Activated naive CD4-positive, alpha-beta T cell treated with anti-CD3 and anti-CD28 coated beads, Interleukin-2, amount 10 ng/mL, durations not matched to agents 7 days and 5 days (primary cell): Measurements from ENCODE around the gene FKTN.

Experiments
- CTCF ChIA-PET: fragments of 350-600 bp; sonication (Branson Sonifier 250); formaldehyde crosslinking; loops from one replicate; lab custom pipeline; 2021; ENCODE audit warnings: antibody characterized with exemption; lab: Charles Lee
- DNase-seq: peaks from one replicate; pipeline ENCODE4 v3.0.0-alpha.2; 2020
- H3K27ac Mint-ChIP-seq: one replicate; pipeline ENCODE4 v1.8.0; 2021; ENCODE audit warnings: mild to moderate bottlenecking, moderate library complexity, mixed read lengths
- H3K27me3 Mint-ChIP-seq: one replicate; pipeline ENCODE4 v1.8.0; 2021; ENCODE audit warnings: mild to moderate bottlenecking, mixed read lengths
- H3K36me3 Mint-ChIP-seq: one replicate; pipeline ENCODE4 v1.8.0; 2021; ENCODE audit warnings: mixed read lengths
- H3K4me1 Mint-ChIP-seq: one replicate; pipeline ENCODE4 v1.8.0; 2021; ENCODE audit warnings: mixed read lengths
- H3K4me3 Mint-ChIP-seq: one replicate; pipeline ENCODE4 v1.8.0; 2021; ENCODE audit warnings: mild to moderate bottlenecking, moderate library complexity, mixed read lengths
- H3K9me3 Mint-ChIP-seq: one replicate; pipeline ENCODE4 v1.8.0; 2021; ENCODE audit warnings: mixed read lengths

FKTN gene

DNA sequence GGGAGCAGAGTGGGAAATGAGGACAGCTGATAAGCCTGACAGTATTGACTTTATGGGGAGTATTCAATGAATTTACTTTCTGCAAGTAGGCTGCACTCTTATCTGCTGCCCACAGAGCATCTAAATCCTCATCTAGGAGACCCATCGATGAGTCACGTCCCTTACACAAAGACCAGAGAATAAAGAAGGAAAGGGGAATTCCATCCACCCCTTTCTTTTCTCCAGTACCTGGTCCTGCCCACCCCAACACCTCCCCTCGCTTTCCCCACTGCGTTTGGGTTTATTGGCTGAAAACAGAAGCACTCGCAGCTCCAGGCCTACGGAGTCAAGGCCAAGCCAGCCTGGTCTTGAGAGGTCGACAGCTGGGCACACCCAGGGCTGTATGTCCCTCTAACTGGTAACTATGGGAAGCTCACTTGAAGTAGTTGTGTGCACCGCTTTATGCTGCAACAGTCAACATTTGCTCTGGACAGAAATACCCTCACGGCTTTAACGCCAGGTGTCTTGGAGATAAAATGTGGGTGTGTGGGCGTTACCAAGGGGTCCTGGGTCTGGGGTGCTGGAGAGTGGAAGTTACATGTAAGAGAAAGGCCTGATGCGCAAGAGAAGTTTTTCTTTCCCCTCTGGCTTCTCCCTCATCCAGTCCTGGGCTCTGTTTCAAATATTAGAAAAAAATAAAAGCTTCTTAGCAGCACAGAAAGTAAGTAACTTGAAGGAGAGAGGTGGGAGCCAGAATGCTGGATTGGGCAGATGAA lies 89.8 kb downstream of the FKTN start:
- Mint-ChIP-seq H3K27ac (no peak overlapping the region), H3K36me3 (no peaks in the 10 kb centered on the region), H3K9me3 (no peaks in the 10 kb centered on the region), H3K4me1 (no peaks in the 10 kb centered on the region), H3K4me3 (no peak overlapping the region), H3K27me3 (no peaks in the 10 kb centered on the region)
- CTCF ChIA-PET = interaction anchor here (1.1 kb wide), 2 partner anchors 11 to 71 kb away, joined by 3 read pairs; no protein-coding TSS in a partner anchor
- DNase-seq = no peak

DNA sequence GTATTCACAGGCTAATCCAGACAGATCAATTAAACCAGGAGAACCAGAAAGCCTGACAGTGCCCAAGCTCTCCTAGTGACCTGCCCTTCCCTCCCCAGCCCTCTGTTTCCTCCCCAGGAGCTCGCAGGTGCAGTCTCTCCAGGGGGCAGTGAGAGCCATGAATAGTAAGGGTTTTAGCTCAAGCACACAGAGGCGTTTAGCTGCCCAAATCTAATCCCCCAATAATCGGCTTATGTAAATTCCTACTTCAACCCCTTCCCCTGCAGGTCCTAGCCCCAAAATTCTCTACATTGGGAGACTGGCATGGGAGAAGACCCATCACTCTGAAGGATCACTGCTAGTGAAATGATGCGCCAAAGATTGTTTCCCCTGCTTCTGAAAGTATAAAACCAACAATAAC lies 93.9 kb downstream of the FKTN start:
- H3K27ac Mint-ChIP-seq = no peak overlapping the region
- no peak for DNase-seq
- H3K9me3 Mint-ChIP-seq = no peaks in the 10 kb centered on the region
- no peaks in the 10 kb centered on the region for H3K36me3 Mint-ChIP-seq
- H3K27me3 Mint-ChIP-seq = peaks cover 20% of the 10 kb centered on the region
- CTCF ChIA-PET = interaction anchor here (1.2 kb wide), 1 partner anchor 13 kb away, joined by 3 read pairs; no protein-coding TSS in a partner anchor
- peaks cover 5% of the 10 kb centered on the region for H3K4me1 Mint-ChIP-seq
- H3K4me3 Mint-ChIP-seq = no peak overlapping the region

DNA sequence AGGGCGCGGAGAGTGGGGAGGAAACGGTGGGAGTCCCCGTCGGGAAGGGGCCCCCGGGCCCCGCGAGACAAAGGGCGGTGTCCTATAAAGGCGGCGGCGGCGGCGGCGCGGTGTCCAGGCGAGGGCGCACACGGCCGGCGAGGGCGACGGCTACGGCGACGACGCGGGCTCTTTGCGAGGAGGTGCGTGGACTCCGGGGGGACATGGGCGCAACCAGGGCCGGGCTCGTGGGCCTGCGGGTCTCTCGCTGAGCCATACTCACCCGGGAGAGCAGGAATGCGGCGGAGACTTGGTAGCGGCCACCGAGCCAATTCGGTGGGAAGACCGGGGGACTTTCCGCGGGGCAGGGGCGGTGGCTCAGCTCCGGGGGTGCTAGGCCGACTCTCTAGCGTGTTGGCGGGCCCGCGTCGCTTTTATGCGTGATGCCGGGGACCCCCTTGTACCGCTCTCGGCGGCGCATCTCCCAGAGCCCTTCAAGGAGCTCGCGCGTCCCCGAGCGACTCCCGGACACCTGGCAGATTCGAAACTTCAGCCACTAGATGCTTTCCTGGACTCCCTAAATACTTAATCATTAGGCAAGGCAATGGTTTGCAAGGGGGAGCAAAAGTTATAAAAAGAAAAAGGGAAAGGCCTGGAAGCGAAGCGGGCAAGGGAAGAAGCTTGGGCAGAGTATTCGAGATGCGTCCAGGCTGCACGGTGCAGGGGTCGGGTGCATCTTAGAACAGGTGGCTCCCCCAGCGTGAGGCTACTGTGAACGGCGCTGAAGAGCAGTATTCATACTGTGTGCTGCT lies 98.4 kb downstream of the FKTN start:
- CTCF ChIA-PET = interaction anchor here (1.2 kb wide), 1 partner anchor 62 kb away, joined by 3 read pairs; no protein-coding TSS in a partner anchor
- H3K9me3 Mint-ChIP-seq = no peaks in the 10 kb centered on the region
- peaks cover 37% of the 10 kb centered on the region for H3K27me3 Mint-ChIP-seq
- no peak overlapping the region for H3K27ac Mint-ChIP-seq
- peak overlapping the region; percentile 61 for H3K4me3 Mint-ChIP-seq
- no peak for DNase-seq
- no peaks in the 10 kb centered on the region for H3K36me3 Mint-ChIP-seq
- H3K4me1 Mint-ChIP-seq = peaks cover 8% of the 10 kb centered on the region

DNA sequence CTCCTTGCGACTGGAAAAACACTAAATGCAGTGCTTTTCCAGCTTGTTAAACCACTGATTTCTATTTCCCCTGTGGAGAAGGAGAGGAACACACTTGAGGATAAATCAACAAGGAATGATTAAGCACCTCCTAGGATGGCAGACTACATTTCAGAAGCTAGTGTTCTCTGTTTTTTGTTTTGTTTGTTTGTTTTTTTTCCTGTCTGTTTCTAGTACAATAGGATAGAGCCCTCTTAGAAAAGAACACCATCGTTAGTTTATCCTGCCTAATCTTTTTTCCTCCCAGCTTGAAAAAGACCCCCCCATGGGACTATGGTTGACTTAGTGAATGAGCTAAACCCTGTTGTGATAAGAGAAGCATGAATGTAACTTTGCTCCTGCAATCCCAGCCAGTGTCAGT lies 100.4 kb downstream of the FKTN start:
- Mint-ChIP-seq H3K4me3 (no peak overlapping the region), H3K36me3 (no peaks in the 10 kb centered on the region), H3K27me3 (peaks cover 37% of the 10 kb centered on the region), H3K4me1 (peaks cover 8% of the 10 kb centered on the region), H3K9me3 (no peaks in the 10 kb centered on the region), H3K27ac (no peak overlapping the region)
- no peak for DNase-seq
- CTCF ChIA-PET = no interaction called here

DNA sequence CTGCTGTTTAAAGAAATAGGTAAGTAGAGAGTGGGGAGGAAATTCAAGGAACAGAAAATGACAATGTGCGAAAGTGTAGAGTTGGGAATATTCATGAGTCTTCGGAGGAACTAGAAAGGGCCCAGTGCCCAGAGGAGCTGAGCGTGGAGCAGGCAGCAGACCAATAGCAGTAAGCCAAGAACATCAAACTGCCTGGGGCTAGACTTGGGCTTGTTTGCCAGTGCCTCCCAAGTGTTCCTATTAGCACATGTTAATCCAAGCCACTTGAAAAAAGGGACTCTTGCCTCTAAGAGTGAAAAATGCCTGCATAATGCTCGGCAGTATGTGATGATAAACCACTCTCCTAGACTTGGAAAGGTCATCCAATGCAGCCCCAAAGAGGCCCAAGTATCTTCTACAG lies 103.1 kb downstream of the FKTN start:
- CTCF ChIA-PET = no interaction called here
- no peak for DNase-seq

DNA sequence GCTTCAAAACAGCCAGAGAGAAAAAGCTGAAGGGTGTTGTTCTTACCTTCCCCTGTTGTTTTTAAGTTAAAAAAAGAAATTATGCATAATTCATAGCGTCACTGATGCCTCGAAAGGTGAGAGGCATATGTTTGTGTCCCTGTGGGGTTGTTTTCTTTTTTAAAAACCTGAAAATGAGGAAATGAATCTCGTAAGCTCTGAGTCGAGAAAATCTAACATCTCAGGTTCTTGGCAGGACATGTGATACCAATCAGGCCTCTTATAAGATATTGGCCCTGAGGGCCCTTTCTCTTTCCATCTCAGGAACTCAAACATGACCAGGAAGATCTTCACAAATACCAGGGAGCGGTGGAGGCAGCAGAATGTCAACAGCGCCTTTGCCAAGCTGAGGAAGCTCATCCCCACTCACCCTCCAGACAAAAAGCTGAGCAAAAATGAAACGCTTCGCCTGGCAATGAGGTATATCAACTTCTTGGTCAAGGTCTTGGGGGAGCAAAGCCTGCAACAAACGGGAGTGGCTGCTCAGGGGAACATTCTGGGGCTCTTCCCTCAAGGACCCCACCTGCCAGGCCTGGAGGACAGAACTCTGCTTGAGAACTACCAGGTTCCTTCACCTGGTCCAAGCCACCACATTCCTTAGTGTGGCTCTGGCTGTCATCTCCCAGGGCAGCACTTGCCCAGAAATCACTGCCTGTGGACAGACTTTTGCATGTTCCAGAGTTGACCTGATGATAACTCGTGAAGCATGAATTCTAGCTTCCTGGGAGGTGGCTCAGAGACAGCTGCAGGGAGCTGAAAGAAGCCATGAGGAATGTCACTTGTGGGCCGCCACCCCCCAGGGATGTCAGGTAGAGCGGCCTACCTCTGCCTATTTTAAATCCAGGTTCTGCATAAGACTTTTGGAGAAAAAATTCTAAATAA lies 104.5 kb downstream of the FKTN start, which contains the start of gene TAL2:
Gene TAL2 (plus strand): TSS at position 274 of the 921 bp plus-strand sequence. CDS start 40 bp downstream, at position 314.
- Mint-ChIP-seq H3K9me3 (no peaks in the 10 kb centered on the region), H3K27ac (no peak within 1 kb of the TSS), H3K36me3 (no peaks in the 10 kb centered on the region), H3K27me3 (peaks cover 11% of the 10 kb centered on the region), H3K4me3 (no peak within 1 kb of the TSS), H3K4me1 (no peaks in the 10 kb centered on the region)
- CTCF ChIA-PET = no interaction called here
- DNase-seq = no peak

More for the DNA sequence above, 103.1 kb downstream of the FKTN start:
- H3K27ac Mint-ChIP-seq = no peak overlapping the region
- no peaks in the 10 kb centered on the region for H3K36me3 Mint-ChIP-seq
- peaks cover 8% of the 10 kb centered on the region for H3K4me1 Mint-ChIP-seq
- peaks cover 25% of the 10 kb centered on the region for H3K27me3 Mint-ChIP-seq
- H3K9me3 Mint-ChIP-seq = no peaks in the 10 kb centered on the region
- H3K4me3 Mint-ChIP-seq = no peak overlapping the region

DNA sequence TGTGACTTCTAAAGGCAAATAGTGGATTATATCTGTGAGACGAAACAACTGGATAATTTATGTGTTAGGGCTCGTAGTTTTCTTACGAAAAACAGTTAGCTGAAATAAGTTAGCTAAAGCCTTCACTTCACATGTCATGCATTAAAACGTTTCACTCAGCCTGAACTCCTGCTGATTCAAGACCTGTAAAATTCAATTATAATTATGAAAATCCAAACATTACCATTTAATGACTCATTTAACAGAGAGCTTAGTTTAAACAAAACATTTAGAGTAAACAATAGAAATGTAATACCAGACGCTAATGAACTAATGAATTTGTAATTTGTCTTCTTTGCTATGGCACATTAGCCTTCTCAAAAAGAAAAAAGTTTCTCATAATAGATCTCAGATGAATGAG lies 106.0 kb downstream of the FKTN start:
- Mint-ChIP-seq H3K27ac (no peak overlapping the region), H3K4me3 (no peak overlapping the region), H3K4me1 (no peaks in the 10 kb centered on the region), H3K36me3 (no peaks in the 10 kb centered on the region), H3K27me3 (peaks cover 4% of the 10 kb centered on the region), H3K9me3 (no peaks in the 10 kb centered on the region)
- CTCF ChIA-PET = no interaction called here
- DNase-seq = no peak

DNA sequence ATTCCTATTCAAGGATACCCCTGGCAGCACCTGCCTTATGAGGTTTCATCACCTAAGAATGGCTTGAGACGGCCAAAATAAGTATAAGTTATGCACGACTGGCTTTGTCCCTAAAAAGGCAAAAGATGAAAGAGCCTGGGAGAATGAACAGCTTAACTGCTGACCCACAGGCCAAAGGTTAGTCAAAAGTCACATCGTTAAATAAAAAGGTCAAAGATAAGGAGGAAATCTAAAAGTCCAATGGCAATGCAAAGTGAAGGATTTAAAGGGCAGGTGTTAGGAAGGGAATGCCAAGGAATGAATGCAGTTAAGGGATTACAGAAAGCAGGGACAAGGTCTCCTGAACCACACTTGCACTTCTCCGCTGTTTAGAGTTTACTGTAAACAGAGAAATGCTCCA lies 109.9 kb downstream of the FKTN start:
- Mint-ChIP-seq H3K4me3 (no peak overlapping the region), H3K27me3 (no peaks in the 10 kb centered on the region), H3K4me1 (no peaks in the 10 kb centered on the region), H3K36me3 (no peaks in the 10 kb centered on the region), H3K27ac (no peak overlapping the region), H3K9me3 (no peaks in the 10 kb centered on the region)
- CTCF ChIA-PET = no interaction called here
- DNase-seq = no peak

DNA sequence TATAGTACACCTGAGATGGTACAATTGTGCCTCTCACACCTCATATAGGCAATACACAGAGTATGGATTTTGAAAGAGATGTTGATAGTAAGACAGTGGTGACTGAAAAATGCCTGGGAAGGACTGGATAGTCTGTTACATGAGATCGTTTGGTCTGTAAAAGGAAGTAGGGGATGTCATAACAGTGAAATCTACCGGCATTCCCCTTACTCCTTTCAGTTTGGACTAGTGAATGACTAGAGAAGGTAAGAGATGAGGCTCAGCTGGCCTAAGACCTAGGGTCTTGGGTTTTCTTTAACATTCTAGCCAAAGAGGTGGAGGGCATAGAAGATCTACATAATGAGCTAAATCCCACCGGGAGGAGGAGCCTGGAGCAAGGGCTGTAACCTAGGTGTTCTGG lies 112.4 kb downstream of the FKTN start:
- no peaks in the 10 kb centered on the region for H3K36me3 Mint-ChIP-seq
- no peaks in the 10 kb centered on the region for H3K9me3 Mint-ChIP-seq
- H3K27me3 Mint-ChIP-seq = no peaks in the 10 kb centered on the region
- H3K27ac Mint-ChIP-seq = no peak overlapping the region
- H3K4me3 Mint-ChIP-seq = no peak overlapping the region
- CTCF ChIA-PET = no interaction called here
- no peaks in the 10 kb centered on the region for H3K4me1 Mint-ChIP-seq
- no peak for DNase-seq

DNA sequence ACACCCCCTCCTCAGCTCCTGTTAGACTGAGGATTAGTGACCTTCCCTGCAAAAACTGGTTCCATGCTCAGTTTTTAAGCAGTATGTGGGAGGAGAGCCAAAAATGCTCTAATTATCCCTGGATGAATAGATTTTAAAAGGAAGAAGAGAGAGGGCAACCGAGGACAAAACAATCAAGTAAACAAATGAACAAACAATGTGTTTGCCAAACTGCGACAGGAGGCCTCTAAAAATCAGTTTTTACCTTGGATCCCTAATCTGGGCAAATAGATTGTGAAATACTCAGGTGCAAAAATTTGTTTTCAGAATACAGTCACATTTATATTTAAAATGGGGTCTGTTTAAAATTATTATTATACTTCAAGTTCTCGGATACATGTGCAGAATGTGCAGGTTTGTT lies 112.8 kb downstream of the FKTN start:
- Mint-ChIP-seq H3K9me3 (no peaks in the 10 kb centered on the region), H3K27ac (no peak overlapping the region)
- CTCF ChIA-PET = no interaction called here

DNA sequence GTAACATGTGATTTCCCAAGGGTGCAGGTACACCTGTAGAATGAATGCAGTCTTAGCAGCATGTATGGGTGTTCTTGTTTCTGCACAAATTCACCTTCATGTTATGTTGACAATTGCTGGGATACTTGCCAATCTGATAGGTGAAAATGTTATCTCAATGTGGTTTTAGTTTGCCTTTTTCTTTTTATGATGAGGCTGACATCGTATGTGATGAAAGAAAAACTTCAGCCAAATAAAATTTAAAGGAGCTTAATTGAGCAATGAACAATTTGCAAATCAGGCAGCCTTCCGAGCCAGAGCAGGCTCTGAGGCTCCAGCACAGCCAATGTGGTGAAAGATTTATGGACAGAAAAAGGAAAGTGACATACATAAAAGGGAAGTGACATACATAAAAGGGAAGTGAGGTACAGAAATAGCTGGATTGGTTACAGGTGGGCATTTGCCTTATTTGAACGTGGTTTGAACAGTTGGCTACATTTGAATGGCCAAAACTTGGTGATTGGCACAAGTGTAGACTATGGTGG lies 114.8 kb downstream of the FKTN start:
- no peaks in the 10 kb centered on the region for H3K36me3 Mint-ChIP-seq
- H3K27me3 Mint-ChIP-seq = peaks cover 4% of the 10 kb centered on the region
- H3K4me1 Mint-ChIP-seq = no peaks in the 10 kb centered on the region
- no peak overlapping the region for H3K27ac Mint-ChIP-seq
- H3K4me3 Mint-ChIP-seq = no peak overlapping the region
- CTCF ChIA-PET = no interaction called here
- no peaks in the 10 kb centered on the region for H3K9me3 Mint-ChIP-seq
- no peak for DNase-seq

More for the DNA sequence above, 112.8 kb downstream of the FKTN start:
- no peaks in the 10 kb centered on the region for H3K4me1 Mint-ChIP-seq
- no peaks in the 10 kb centered on the region for H3K36me3 Mint-ChIP-seq
- no peaks in the 10 kb centered on the region for H3K27me3 Mint-ChIP-seq
- DNase-seq = no peak
- H3K4me3 Mint-ChIP-seq = no peak overlapping the region

DNA sequence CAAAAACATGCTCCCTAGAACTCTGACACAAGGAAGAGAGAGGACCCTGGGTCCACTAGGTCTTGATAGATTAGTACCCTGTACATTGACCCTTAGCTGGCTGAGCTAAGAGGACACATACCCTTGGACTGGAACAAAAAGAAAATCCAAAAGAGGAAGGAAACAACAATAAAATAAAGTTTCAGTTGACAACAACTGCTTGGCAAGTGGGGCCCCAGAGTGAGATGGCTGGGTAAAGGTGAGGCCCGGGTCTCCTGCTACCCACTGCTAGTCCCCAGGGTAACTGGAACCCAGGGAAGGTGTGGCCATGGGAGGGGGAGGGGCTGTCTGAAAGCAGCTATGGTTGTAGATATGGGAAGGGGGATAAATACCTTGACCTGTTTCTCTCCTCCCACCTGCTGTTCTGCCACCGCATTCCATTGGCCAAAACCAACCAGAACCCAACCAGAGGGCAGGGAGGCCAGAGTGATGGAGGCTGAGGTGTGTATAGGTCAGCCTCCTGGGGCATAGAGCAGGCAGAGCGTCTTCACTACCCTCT lies 116.0 kb downstream of the FKTN start:
- Mint-ChIP-seq H3K36me3 (no peaks in the 10 kb centered on the region), H3K27ac (no peak overlapping the region), H3K27me3 (peaks cover 4% of the 10 kb centered on the region), H3K4me3 (no peak overlapping the region), H3K9me3 (no peaks in the 10 kb centered on the region), H3K4me1 (no peaks in the 10 kb centered on the region)
- DNase-seq = no peak
- CTCF ChIA-PET = no interaction called here

DNA sequence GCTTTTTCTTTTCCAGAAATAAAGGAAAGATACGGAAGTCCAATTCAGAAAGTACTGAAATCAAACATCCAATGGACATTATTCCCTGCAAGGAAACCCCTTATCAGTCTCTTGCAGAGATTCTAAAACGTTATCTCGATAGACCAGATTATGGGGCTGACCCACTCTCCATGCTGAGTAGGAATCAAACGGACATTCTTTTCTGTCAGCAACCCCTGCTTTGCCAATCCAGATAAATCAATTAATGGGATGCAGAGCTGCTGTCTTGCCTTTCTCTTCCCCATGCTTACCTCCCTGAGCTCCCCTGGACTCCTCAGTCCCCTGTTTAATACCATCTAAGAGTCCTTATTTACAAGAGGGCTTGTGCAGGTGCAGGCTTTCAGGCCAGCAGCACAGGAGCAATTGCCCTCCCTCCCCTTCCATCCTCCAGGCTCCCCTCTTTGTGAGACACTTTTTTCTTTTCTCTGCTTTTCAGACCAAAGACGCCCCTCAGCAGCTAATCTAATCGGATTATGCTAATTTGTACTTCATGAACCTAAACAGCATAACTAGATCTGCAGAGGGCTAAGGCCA lies 118.5 kb downstream of the FKTN start:
- Mint-ChIP-seq H3K27ac (no peak overlapping the region), H3K4me3 (no peak overlapping the region), H3K27me3 (peaks cover 4% of the 10 kb centered on the region), H3K4me1 (no peaks in the 10 kb centered on the region), H3K36me3 (no peaks in the 10 kb centered on the region), H3K9me3 (no peaks in the 10 kb centered on the region)
- DNase-seq = no peak
- CTCF ChIA-PET = no interaction called here
